A673 (cell line): ENCODE data around the gene ISYNA1. TPM values are rescaled to one million over a fixed set of nuclear protein-coding genes. Genes with fewer than 3 reads are reported as not detected.

ENCODE experiments used
- BruUV-seq: library from RNA; stranded (reverse); fragments of 400-500 nt; replicated peaks from 2 replicates; lab custom pipeline; 2021; lab: Mats Ljungman, UMichigan
- CTCF ChIA-PET: fragments of 300-600 bp; sonication (Branson Sonifier 250); formaldehyde crosslinking; loops from one replicate; lab custom pipeline; 2022; ENCODE audit warnings: antibody characterized with exemption; lab: Charles Lee
- POLR2A ChIA-PET: fragments of 300-600 bp; sonication (Branson Sonifier 250); formaldehyde crosslinking; loops from one replicate; lab custom pipeline; 2022; ENCODE audit warnings: antibody characterized with exemption; ENCODE audit not compliant: low non-redundant PET; lab: Charles Lee
- DNase-seq: peaks from one replicate; pipeline ENCODE4 v3.0.0-alpha.2; 2015; ENCODE audit warnings: low spot score
- H3K27ac ChIP-seq: fragments of 200-600 bp; sonication (generic); 2 replicates; pipeline ENCODE4 v1.5.1; 2016; ENCODE audit warnings: mixed run types, low read depth, mild to moderate bottlenecking, mixed read lengths, antibody characterized with exemption, low read length; ENCODE audit not compliant: poor library complexity, severe bottlenecking
- H3K27me3 ChIP-seq: fragments of 200-600 bp; sonication (generic); replicated peaks from 2 replicates; pipeline ENCODE4 v1.6.1; 2017; ENCODE audit warnings: mixed run types, low read depth, mild to moderate bottlenecking, mixed read lengths, antibody characterized with exemption, low read length; ENCODE audit not compliant: insufficient read depth, poor library complexity
- H3K36me3 ChIP-seq: fragments of 200-600 bp; sonication (generic); 2 replicates; pipeline ENCODE4 v1.6.1; 2016; ENCODE audit warnings: mixed run types, mild to moderate bottlenecking, mixed read lengths, antibody characterized with exemption, low read length; ENCODE audit not compliant: insufficient read depth, poor library complexity, severe bottlenecking
- H3K4me1 ChIP-seq: fragments of 200-600 bp; sonication (generic); 2 replicates; pipeline ENCODE4 v1.6.1; 2017; ENCODE audit warnings: mixed run types, mild to moderate bottlenecking, mixed read lengths, antibody characterized with exemption, low read length; ENCODE audit not compliant: insufficient read depth, poor library complexity, severe bottlenecking
- H3K4me3 ChIP-seq: fragments of 200-600 bp; sonication (generic); 2 replicates; pipeline ENCODE4 v1.5.1; 2016; ENCODE audit warnings: low read depth, mixed run types, mild to moderate bottlenecking, mixed read lengths, low read length; ENCODE audit not compliant: poor library complexity, severe bottlenecking
- H3K9me3 ChIP-seq: fragments of 200-600 bp; sonication (generic); 2 replicates; pipeline ENCODE4 v1.6.1; 2016; ENCODE audit warnings: mixed run types, low read depth, mild to moderate bottlenecking, mixed read lengths, antibody characterized with exemption, low read length; ENCODE audit not compliant: poor library complexity, severe bottlenecking
- EZH2 ChIP-seq: fragments of 200-600 bp; sonication (generic); IDR thresholded peaks from 2 replicates; pipeline ENCODE4 v1.6.1; 2017; ENCODE audit warnings: borderline replicate concordance, low read depth, mild to moderate bottlenecking, mixed read lengths, antibody characterized with exemption, low read length; ENCODE audit not compliant: poor library complexity, severe bottlenecking
- intact Hi-C: fragments of 100-400 bp; cut with micrococcal nuclease; formaldehyde crosslinking; loops from one replicate; pipeline ENCODE4 v1.10.0; 2022; ENCODE audit not compliant: unreplicated experiment
- total RNA-seq: library from RNA; stranded (reverse); gene quantifications from 2 replicates; pipeline ENCODE4 v1.2.3, GENCODE V29; 2021
- TF ChIP-seq, protein P1 (sequence below): fragments of 300-800, 200-600 bp; sonication (generic); conservative IDR thresholded peaks from 2 replicates; pipeline ENCODE4 v1.5.1; 2017; ENCODE audit warnings: low read depth, mild to moderate bottlenecking, antibody characterized with exemption, low read length, moderate library complexity, mixed read lengths

The ISYNA1 gene
- total RNA-seq, 1 experiment from 2014 or later: 153 TPM

DNA sequence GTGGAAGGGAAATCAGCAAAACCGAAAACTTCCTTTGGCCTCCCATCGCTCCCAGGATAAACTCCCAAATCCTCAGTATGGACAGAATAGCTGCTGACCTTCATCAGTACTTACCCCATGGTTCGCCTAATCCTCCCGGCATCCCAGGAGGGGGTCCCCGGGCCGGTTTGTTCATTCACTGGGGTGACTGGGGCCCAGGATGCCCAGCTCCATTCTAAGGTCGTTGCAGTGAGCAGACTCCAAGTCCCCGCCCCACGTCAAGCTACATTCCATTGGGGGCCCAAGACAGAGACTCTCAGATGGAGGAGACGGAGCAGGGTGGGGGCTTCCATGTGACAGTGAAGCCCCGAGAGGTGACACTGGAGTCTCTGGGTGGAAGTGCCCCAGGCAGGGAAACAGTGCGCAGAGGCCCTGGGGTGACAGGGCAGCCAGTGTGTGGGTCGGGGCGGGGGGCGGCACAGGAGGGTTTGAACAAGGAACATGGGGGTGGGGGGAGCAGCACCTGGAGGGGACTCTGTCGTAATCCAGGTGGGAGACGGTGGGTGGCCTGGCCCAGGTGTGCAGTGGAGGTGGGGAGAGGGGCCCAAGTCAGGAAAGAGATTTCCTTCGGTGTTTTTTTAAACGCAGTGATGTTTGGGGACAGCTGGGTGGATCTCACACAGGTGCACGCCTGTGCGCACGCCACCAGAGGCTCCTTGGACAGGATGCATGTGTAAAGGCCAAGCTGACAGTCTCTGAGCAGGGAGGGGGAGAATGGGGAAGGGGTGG is 13.6 kb downstream of the ISYNA1 start:
- POLR2A ChIA-PET: no interaction called here
- Histone ChIP-seq H3K27ac (peak overlapping the region; percentile 99), H3K27me3 (no peaks in the 10 kb centered on the region), H3K4me1 (peaks cover 76% of the 10 kb centered on the region), H3K9me3 (no peaks in the 10 kb centered on the region), H3K36me3 (peaks cover 5% of the 10 kb centered on the region), H3K4me3 (no peak overlapping the region)
- no TSS peak for BruUV-seq
- intact Hi-C loops: no loop called here
- TF ChIP-seq, protein P1, sequence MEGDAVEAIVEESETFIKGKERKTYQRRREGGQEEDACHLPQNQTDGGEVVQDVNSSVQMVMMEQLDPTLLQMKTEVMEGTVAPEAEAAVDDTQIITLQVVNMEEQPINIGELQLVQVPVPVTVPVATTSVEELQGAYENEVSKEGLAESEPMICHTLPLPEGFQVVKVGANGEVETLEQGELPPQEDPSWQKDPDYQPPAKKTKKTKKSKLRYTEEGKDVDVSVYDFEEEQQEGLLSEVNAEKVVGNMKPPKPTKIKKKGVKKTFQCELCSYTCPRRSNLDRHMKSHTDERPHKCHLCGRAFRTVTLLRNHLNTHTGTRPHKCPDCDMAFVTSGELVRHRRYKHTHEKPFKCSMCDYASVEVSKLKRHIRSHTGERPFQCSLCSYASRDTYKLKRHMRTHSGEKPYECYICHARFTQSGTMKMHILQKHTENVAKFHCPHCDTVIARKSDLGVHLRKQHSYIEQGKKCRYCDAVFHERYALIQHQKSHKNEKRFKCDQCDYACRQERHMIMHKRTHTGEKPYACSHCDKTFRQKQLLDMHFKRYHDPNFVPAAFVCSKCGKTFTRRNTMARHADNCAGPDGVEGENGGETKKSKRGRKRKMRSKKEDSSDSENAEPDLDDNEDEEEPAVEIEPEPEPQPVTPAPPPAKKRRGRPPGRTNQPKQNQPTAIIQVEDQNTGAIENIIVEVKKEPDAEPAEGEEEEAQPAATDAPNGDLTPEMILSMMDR: no peak
- TF ChIP-seq EZH2: no peak
- CTCF ChIA-PET: no interaction called here
- DNase-seq: no peak

DNA sequence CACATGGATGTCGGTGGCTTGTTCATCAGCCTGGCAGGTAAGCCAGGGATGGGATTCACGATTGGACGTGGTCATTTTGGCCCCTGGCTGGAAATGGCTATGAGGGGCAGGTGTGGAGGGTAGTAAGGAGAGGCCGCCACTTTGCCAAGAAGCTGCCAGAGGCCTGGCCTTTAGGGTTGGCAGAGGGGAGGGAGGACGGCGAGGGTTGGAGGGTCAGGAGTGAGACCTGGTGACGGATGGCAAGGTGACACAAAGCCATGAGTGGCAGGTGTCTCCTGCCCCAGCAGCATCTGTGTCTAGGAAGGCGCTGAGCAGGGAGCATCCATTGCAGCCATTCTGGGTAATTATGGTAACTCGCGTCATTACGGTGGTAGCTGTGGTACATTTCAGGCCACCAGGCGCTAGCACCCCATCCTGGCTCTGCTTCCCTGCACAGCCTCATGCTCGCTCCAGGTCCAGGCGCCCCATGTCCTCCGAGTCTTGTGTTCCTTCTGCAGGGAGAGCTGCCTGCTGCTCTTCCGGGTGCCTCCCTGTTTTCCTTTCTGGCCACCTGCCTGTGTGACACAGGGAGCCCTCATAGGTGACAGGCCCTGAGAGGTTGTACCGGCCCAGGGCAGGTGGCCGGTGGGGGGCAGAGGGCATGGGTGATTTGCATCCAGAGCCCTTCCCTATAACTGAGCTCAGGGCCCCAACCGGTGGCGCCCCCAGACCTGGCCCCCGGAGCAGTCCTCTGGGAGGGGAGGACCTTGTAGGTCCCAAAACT is 14.5 kb downstream of the ISYNA1 start:
- no peaks in the 10 kb centered on the region for H3K9me3 ChIP-seq
- BruUV-seq: no TSS peak
- intact Hi-C loops: no loop called here
- H3K36me3 ChIP-seq: peaks cover 5% of the 10 kb centered on the region
- H3K4me1 ChIP-seq: peaks cover 76% of the 10 kb centered on the region
- TF ChIP-seq, protein P1: no peak
- no peak for TF ChIP-seq EZH2
- POLR2A ChIA-PET: interaction anchor here (0.6 kb wide), 1 partner anchor 13 kb away, joined by 3 read pairs; no protein-coding TSS in a partner anchor
- DNase-seq: no peak
- no peaks in the 10 kb centered on the region for H3K27me3 ChIP-seq
- CTCF ChIA-PET: no interaction called here
- peak overlapping the region; percentile 99 for H3K27ac ChIP-seq
- peak overlapping the region; percentile 17 for H3K4me3 ChIP-seq

DNA sequence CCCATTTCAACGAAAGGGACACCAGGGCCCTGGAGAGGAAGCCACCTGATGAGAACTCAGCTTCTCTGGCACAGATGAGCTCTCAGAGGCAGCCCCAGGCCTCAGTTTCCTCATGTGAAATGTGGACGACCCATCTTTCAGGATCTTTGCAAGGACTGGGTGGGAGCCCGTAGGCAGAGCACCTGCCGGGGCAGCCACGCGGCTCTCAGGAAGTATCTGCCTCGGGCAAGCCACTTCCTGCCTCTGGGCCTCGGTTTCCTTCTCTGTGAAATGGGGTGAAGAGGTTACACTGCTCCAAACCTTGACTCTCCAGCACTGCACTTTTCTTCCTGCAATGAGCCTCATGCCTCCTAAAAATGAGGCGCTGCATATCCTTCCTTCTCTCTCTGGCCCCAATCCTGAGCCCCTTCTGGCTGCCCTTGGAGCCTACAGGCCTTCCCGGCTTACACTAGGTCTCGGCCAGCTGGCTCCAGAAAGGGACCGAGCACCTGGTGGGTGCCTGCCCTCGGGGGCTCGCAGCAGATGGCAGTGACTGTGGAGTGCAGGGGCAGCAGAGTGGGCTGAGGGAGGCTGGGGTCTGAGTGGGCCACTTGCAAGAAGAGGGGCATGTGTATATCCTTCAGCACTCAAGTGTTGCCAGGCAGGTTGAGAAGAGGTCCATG is 15.3 kb downstream of the ISYNA1 start:
- peak overlapping the region; percentile 99 for H3K27ac ChIP-seq
- intact Hi-C loops: no loop called here
- CTCF ChIA-PET: no interaction called here

More for the DNA sequence above, 15.3 kb downstream of the ISYNA1 start:
- no peaks in the 10 kb centered on the region for H3K9me3 ChIP-seq
- BruUV-seq: no TSS peak
- H3K36me3 ChIP-seq: peaks cover 2% of the 10 kb centered on the region
- POLR2A ChIA-PET: no interaction called here
- no peak for DNase-seq
- TF ChIP-seq, protein P1: no peak
- TF ChIP-seq EZH2: no peak
- H3K27me3 ChIP-seq: no peaks in the 10 kb centered on the region
- H3K4me3 ChIP-seq: peak overlapping the region; percentile 10
- H3K4me1 ChIP-seq: peaks cover 76% of the 10 kb centered on the region
